MM.1S (cell line): ENCODE results near the gene ZFYVE26.

Experiments used
- DNase-seq: peaks from one replicate; pipeline ENCODE4 v3.0.0-alpha.2; 2015
- H2AFZ ChIP-seq: fragments of 300-600 bp; sonication (generic); 2 replicates; pipeline ENCODE4 v1.6.0; 2016; ENCODE audit warnings: antibody characterized with exemption, low read length
- H3F3A ChIP-seq: fragments of 300-600 bp; sonication (generic); 2 replicates; pipeline ENCODE4 v1.6.1; 2016; ENCODE audit warnings: mild to moderate bottlenecking, antibody characterized with exemption, low read length, moderate library complexity, mixed read lengths; ENCODE audit not compliant: insufficient read depth
- H3K27ac ChIP-seq: fragments of 300-600 bp; sonication (generic); 2 replicates; pipeline ENCODE4 v1.5.1; 2016; ENCODE audit warnings: mild to moderate bottlenecking, low read length
- H3K27me3 ChIP-seq: fragments of 300-600 bp; sonication (generic); replicated peaks from 2 replicates; pipeline ENCODE4 v1.6.0; 2016; ENCODE audit warnings: low read length; ENCODE audit not compliant: insufficient read depth
- H3K36me3 ChIP-seq: fragments of 300-600 bp; sonication (generic); replicated peaks from 2 replicates; pipeline ENCODE4 v1.6.1; 2016; ENCODE audit warnings: mild to moderate bottlenecking, low read length, mixed read lengths; ENCODE audit not compliant: insufficient read depth
- H3K4me1 ChIP-seq: fragments of 300-600 bp; sonication (generic); 2 replicates; pipeline ENCODE4 v1.6.1; 2016; ENCODE audit warnings: low read length, mixed read lengths
- H3K4me2 ChIP-seq: fragments of 300-600 bp; sonication (generic); 2 replicates; pipeline ENCODE4 v1.6.0; 2016; ENCODE audit warnings: low read depth, low read length
- H3K4me3 ChIP-seq: fragments of 300-600 bp; sonication (generic); 2 replicates; pipeline ENCODE4 v1.5.1; 2016; ENCODE audit warnings: low read length, mixed read lengths
- H3K79me2 ChIP-seq: fragments of 300-600 bp; sonication (generic); 2 replicates; pipeline ENCODE4 v1.6.1; 2016; ENCODE audit warnings: mixed run types, low read length, mixed read lengths
- H3K9ac ChIP-seq: fragments of 300-600 bp; sonication (generic); 2 replicates; pipeline ENCODE4 v1.6.1; 2016; ENCODE audit warnings: low read length, mixed read lengths
- H3K9me2 ChIP-seq: fragments of 300-600 bp; sonication (generic); replicated peaks from 2 replicates; pipeline ENCODE4 v1.6.1; 2016; ENCODE audit warnings: mild to moderate bottlenecking, low read length, mixed read lengths; ENCODE audit not compliant: insufficient read depth
- H3K9me3 ChIP-seq: fragments of 300-600 bp; sonication (generic); replicated peaks from 2 replicates; pipeline ENCODE4 v1.6.1; 2016; ENCODE audit warnings: mild to moderate bottlenecking, low read length, mixed read lengths; ENCODE audit not compliant: insufficient read depth
- H4K20me1 ChIP-seq: fragments of 300-600 bp; sonication (generic); 2 replicates; pipeline ENCODE4 v1.6.1; 2016; ENCODE audit warnings: mild to moderate bottlenecking, low read length, moderate library complexity, mixed read lengths; ENCODE audit not compliant: insufficient read depth
- EZH2 ChIP-seq: fragments of 300-600 bp; sonication (generic); optimal IDR thresholded peaks from 2 replicates; pipeline ENCODE3; 2017; ENCODE audit warnings: low read depth, mild to moderate bottlenecking, antibody characterized with exemption, low read length, mixed read lengths
- EZH2phosphoT487 ChIP-seq: fragments of 300-600 bp; sonication (generic); IDR thresholded peaks from 2 replicates; pipeline ENCODE4 v1.6.1; 2018; ENCODE audit warnings: antibody characterized with exemption, low read length
- TF ChIP-seq, protein P1 (sequence below): fragments of 300-600 bp; sonication (generic); IDR thresholded peaks from 2 replicates; pipeline ENCODE4 v1.5.1; 2016; ENCODE audit warnings: antibody characterized with exemption, low read length, mixed read lengths

Gene ZFYVE26

DNA sequence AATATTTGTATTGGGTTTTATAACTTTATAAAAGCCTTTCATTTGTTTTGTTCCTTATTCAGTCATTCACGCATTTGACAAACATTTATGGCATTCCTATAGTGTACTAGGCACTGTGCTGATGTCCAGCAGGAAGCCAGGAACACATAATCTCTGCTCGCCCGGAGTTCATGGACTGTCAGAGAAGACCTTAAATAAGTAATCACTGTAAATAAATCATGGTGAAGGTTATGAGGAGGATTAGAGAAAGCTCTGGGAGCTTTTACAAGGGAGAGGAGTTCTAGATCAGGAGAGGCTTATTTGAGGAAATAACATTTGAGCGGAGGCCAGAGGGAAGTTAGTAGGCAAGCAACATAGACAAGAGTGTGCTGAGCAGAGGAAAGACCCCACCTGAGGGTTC, 119.4 kb downstream of the ZFYVE26 start:
- Histone ChIP-seq H3K79me2 (no peaks in the 10 kb centered on the region), H3K27ac (no peak overlapping the region), H3K9ac (no peak overlapping the region), H3K9me2 (no peaks in the 10 kb centered on the region), H3K4me1 (no peaks in the 10 kb centered on the region), H2AFZ (no peak overlapping the region), H3K27me3 (no peaks in the 10 kb centered on the region), H3F3A (peaks cover 3% of the 10 kb centered on the region; the same call in 1 of the 2 replicates), H3K36me3 (no peaks in the 10 kb centered on the region), H3K4me3 (no peak overlapping the region), H4K20me1 (no peaks in the 10 kb centered on the region), H3K9me3 (no peaks in the 10 kb centered on the region), H3K4me2 (no peak overlapping the region)
- DNase-seq: no peak
- TF ChIP-seq EZH2 (no peak), EZH2phosphoT487 (no peak)
- TF ChIP-seq, protein P1, sequence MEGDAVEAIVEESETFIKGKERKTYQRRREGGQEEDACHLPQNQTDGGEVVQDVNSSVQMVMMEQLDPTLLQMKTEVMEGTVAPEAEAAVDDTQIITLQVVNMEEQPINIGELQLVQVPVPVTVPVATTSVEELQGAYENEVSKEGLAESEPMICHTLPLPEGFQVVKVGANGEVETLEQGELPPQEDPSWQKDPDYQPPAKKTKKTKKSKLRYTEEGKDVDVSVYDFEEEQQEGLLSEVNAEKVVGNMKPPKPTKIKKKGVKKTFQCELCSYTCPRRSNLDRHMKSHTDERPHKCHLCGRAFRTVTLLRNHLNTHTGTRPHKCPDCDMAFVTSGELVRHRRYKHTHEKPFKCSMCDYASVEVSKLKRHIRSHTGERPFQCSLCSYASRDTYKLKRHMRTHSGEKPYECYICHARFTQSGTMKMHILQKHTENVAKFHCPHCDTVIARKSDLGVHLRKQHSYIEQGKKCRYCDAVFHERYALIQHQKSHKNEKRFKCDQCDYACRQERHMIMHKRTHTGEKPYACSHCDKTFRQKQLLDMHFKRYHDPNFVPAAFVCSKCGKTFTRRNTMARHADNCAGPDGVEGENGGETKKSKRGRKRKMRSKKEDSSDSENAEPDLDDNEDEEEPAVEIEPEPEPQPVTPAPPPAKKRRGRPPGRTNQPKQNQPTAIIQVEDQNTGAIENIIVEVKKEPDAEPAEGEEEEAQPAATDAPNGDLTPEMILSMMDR: no peak
